DOHH2 (cell line): Measurements from ENCODE around the gene B4GALNT4.

Experiments
- EZH2phosphoT487 ChIP-seq: fragments of 200-600 bp; sonication (generic); IDR thresholded peaks from 2 replicates; pipeline ENCODE4 v1.6.1; 2017; ENCODE audit warnings: borderline replicate concordance, mild to moderate bottlenecking, antibody characterized with exemption, low read length, moderate library complexity, mixed read lengths
- TF ChIP-seq, protein P1 (sequence below): fragments of 200-600 bp; sonication (generic); IDR thresholded peaks from one replicate; pipeline ENCODE4 v1.5.1; 2014; ENCODE audit warnings: antibody characterized with exemption, mild to moderate bottlenecking, low read depth, low read length; ENCODE audit not compliant: poor library complexity, severe bottlenecking

DNA sequence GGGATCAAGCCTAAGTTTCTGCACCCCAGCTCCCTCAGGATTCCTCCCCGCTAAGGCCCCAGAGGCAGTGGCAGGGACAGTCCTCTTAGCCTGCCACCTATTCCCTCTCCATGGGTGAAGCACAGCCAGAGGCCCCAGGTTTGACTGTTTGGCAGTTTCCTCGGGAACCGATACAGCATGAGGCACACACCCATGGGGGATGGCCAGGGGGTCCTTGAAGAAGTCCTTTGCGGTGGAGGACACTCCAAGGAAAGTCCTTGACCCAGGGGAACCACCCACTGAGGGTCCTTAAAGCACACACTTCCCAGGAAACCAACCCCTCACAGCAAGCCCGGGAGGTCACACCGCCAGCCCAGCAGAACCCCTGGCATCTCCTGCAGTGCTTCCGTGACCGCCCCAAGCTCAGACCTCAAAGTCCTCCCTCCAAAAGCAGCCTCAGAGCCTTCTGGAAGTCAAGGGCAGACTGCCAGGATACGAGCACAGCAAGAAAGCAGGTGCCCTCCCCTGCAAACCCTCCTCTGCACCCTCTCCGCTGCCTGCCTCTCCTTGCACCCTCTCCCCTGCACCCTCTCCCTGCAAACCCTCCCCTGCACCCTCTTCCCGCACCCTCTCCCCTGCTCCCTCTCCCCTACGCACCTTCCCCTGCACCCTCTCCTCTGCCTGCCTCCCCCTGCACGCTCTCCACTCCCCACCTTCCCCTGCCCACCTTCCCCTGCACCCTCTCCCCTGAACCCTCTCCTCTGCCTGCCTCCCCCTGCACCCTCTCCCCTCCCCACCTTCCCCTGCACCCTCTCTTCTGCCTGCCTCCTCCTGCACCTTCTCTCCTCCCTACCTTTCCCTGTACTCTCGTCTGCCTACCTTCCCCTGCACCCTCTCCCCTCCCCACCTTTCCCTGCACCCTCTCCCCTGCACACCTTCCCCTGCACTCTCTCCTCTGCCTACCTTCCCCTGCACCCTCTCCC lies 44.1 kb downstream of the B4GALNT4 start:
- TF ChIP-seq, protein P1, sequence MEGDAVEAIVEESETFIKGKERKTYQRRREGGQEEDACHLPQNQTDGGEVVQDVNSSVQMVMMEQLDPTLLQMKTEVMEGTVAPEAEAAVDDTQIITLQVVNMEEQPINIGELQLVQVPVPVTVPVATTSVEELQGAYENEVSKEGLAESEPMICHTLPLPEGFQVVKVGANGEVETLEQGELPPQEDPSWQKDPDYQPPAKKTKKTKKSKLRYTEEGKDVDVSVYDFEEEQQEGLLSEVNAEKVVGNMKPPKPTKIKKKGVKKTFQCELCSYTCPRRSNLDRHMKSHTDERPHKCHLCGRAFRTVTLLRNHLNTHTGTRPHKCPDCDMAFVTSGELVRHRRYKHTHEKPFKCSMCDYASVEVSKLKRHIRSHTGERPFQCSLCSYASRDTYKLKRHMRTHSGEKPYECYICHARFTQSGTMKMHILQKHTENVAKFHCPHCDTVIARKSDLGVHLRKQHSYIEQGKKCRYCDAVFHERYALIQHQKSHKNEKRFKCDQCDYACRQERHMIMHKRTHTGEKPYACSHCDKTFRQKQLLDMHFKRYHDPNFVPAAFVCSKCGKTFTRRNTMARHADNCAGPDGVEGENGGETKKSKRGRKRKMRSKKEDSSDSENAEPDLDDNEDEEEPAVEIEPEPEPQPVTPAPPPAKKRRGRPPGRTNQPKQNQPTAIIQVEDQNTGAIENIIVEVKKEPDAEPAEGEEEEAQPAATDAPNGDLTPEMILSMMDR = no peak
- TF ChIP-seq EZH2phosphoT487 = no peak
